Activated naive CD4-positive, alpha-beta T cell treated with anti-CD3 and anti-CD28 coated beads, Interleukin-2, amount 50 U/mL, for 24 hours (primary cell): ENCODE data around the gene WASHC2A.
"Not testable (repeated sequence)": the region's sequence is repeated elsewhere in the genome, so short reads cannot be mapped to it uniquely, and the experiment has no call there.

Experiments
- H3K27ac Mint-ChIP-seq: one replicate; pipeline ENCODE4 v1.8.0; 2021; ENCODE audit warnings: mild to moderate bottlenecking, mixed read lengths
- H3K27me3 Mint-ChIP-seq: one replicate; pipeline ENCODE4 v1.8.0; 2021; ENCODE audit warnings: mixed read lengths
- H3K36me3 Mint-ChIP-seq: one replicate; pipeline ENCODE4 v1.8.0; 2021; ENCODE audit warnings: mixed read lengths
- H3K4me1 Mint-ChIP-seq: one replicate; pipeline ENCODE4 v1.8.0; 2021; ENCODE audit warnings: mixed read lengths
- H3K4me3 Mint-ChIP-seq: one replicate; pipeline ENCODE4 v1.8.0; 2021; ENCODE audit warnings: mild to moderate bottlenecking, mixed read lengths
- H3K9me3 Mint-ChIP-seq: one replicate; pipeline ENCODE4 v1.8.0; 2021; ENCODE audit warnings: mixed read lengths

WASHC2A gene

GRCh38 chr10:50052778-50053376, 14.9 kb upstream of the WASHC2A start:
- H3K4me3 Mint-ChIP-seq, H3K4me1 Mint-ChIP-seq, H3K9me3 Mint-ChIP-seq, H3K36me3 Mint-ChIP-seq, H3K27me3 Mint-ChIP-seq, H3K27ac Mint-ChIP-seq: not testable (repeated sequence)

- H3K4me1 Mint-ChIP-seq, H3K27ac Mint-ChIP-seq, H3K9me3 Mint-ChIP-seq, H3K36me3 Mint-ChIP-seq, H3K4me3 Mint-ChIP-seq, H3K27me3 Mint-ChIP-seq: not testable (repeated sequence)
Measured at GRCh38 chr10:50055494-50056292, 12.1 kb upstream of the WASHC2A start.

- not testable (repeated sequence) for H3K27ac Mint-ChIP-seq, H3K36me3 Mint-ChIP-seq, H3K4me3 Mint-ChIP-seq, H3K4me1 Mint-ChIP-seq, H3K9me3 Mint-ChIP-seq, H3K27me3 Mint-ChIP-seq
Measured at GRCh38 chr10:50056654-50057053, 11.1 kb upstream of the WASHC2A start.

GRCh38 chr10:50058727-50059126, 9.0 kb upstream of the WASHC2A start:
- not testable (repeated sequence) for H3K4me3 Mint-ChIP-seq, H3K4me1 Mint-ChIP-seq, H3K27ac Mint-ChIP-seq, H3K27me3 Mint-ChIP-seq, H3K9me3 Mint-ChIP-seq, H3K36me3 Mint-ChIP-seq

GRCh38 chr10:50059946-50060345, 7.8 kb upstream of the WASHC2A start:
- not testable (repeated sequence) for H3K4me1 Mint-ChIP-seq, H3K36me3 Mint-ChIP-seq

GRCh38 chr10:50061548-50061947, 6.2 kb upstream of the WASHC2A start:
- H3K36me3 Mint-ChIP-seq, H3K27ac Mint-ChIP-seq, H3K4me3 Mint-ChIP-seq, H3K4me1 Mint-ChIP-seq, H3K9me3 Mint-ChIP-seq, H3K27me3 Mint-ChIP-seq: not testable (repeated sequence)

More at GRCh38 chr10:50059946-50060345, 7.8 kb upstream of the WASHC2A start:
- not testable (repeated sequence) for H3K27me3 Mint-ChIP-seq, H3K4me3 Mint-ChIP-seq, H3K9me3 Mint-ChIP-seq
- H3K27ac Mint-ChIP-seq = peak overlapping the region; percentile 38

- Mint-ChIP-seq H3K9me3 (no peaks in the 10 kb centered on the region), H3K4me3 (peak overlapping the region; percentile 34), H3K27ac (no peak overlapping the region), H3K27me3 (no peaks in the 10 kb centered on the region), H3K4me1 (peaks cover 6% of the 10 kb centered on the region), H3K36me3 (no peaks in the 10 kb centered on the region)
Measured at GRCh38 chr10:50063100-50063499, 4.7 kb upstream of the WASHC2A start.

- H3K27ac Mint-ChIP-seq, H3K27me3 Mint-ChIP-seq, H3K36me3 Mint-ChIP-seq, H3K4me1 Mint-ChIP-seq, H3K9me3 Mint-ChIP-seq: not testable (repeated sequence)
- peak overlapping the region; percentile 72 for H3K4me3 Mint-ChIP-seq
Measured at GRCh38 chr10:50068352-50068659, 552 bp downstream of the WASHC2A start.

GRCh38 chr10:50075139-50075538, 7.4 kb downstream of the WASHC2A start:
- H3K9me3 Mint-ChIP-seq, H3K27ac Mint-ChIP-seq, H3K4me3 Mint-ChIP-seq, H3K4me1 Mint-ChIP-seq, H3K36me3 Mint-ChIP-seq, H3K27me3 Mint-ChIP-seq: not testable (repeated sequence)

- H3K36me3 Mint-ChIP-seq, H3K4me1 Mint-ChIP-seq, H3K27me3 Mint-ChIP-seq: not testable (repeated sequence)
Measured at GRCh38 chr10:50075544-50075943, 7.8 kb downstream of the WASHC2A start.

GRCh38 chr10:50091304-50091703, 23.6 kb downstream of the WASHC2A start:
- H3K36me3 Mint-ChIP-seq, H3K27ac Mint-ChIP-seq: not testable (repeated sequence)

More at GRCh38 chr10:50075544-50075943, 7.8 kb downstream of the WASHC2A start:
- not testable (repeated sequence) for H3K27ac Mint-ChIP-seq, H3K4me3 Mint-ChIP-seq, H3K9me3 Mint-ChIP-seq

GRCh38 chr10:50092928-50093327, 25.2 kb downstream of the WASHC2A start:
- H3K27me3 Mint-ChIP-seq, H3K4me3 Mint-ChIP-seq, H3K27ac Mint-ChIP-seq, H3K36me3 Mint-ChIP-seq, H3K9me3 Mint-ChIP-seq, H3K4me1 Mint-ChIP-seq: not testable (repeated sequence)

More at GRCh38 chr10:50091304-50091703, 23.6 kb downstream of the WASHC2A start:
- H3K4me3 Mint-ChIP-seq, H3K9me3 Mint-ChIP-seq, H3K27me3 Mint-ChIP-seq, H3K4me1 Mint-ChIP-seq: not testable (repeated sequence)

- not testable (repeated sequence) for H3K36me3 Mint-ChIP-seq, H3K27ac Mint-ChIP-seq, H3K27me3 Mint-ChIP-seq, H3K9me3 Mint-ChIP-seq, H3K4me3 Mint-ChIP-seq, H3K4me1 Mint-ChIP-seq
Measured at GRCh38 chr10:50094630-50095029, 26.9 kb downstream of the WASHC2A start.

- H3K36me3 Mint-ChIP-seq, H3K4me1 Mint-ChIP-seq, H3K27me3 Mint-ChIP-seq, H3K9me3 Mint-ChIP-seq, H3K27ac Mint-ChIP-seq, H3K4me3 Mint-ChIP-seq: not testable (repeated sequence)
Measured at GRCh38 chr10:50095402-50095801, 27.6 kb downstream of the WASHC2A start.

GRCh38 chr10:50096722-50097121, 29.0 kb downstream of the WASHC2A start:
- not testable (repeated sequence) for H3K27me3 Mint-ChIP-seq, H3K4me3 Mint-ChIP-seq, H3K27ac Mint-ChIP-seq, H3K9me3 Mint-ChIP-seq, H3K36me3 Mint-ChIP-seq, H3K4me1 Mint-ChIP-seq

- not testable (repeated sequence) for H3K4me3 Mint-ChIP-seq, H3K4me1 Mint-ChIP-seq, H3K36me3 Mint-ChIP-seq, H3K27me3 Mint-ChIP-seq, H3K9me3 Mint-ChIP-seq, H3K27ac Mint-ChIP-seq
Measured at GRCh38 chr10:50098645-50099044, 30.9 kb downstream of the WASHC2A start.

- not testable (repeated sequence) for H3K27me3 Mint-ChIP-seq, H3K4me3 Mint-ChIP-seq, H3K4me1 Mint-ChIP-seq, H3K9me3 Mint-ChIP-seq, H3K27ac Mint-ChIP-seq, H3K36me3 Mint-ChIP-seq
Measured at GRCh38 chr10:50101139-50101582, 33.4 kb downstream of the WASHC2A start.
